ENCODE measurements around the gene XPO5.

The XPO5 gene

DNA sequence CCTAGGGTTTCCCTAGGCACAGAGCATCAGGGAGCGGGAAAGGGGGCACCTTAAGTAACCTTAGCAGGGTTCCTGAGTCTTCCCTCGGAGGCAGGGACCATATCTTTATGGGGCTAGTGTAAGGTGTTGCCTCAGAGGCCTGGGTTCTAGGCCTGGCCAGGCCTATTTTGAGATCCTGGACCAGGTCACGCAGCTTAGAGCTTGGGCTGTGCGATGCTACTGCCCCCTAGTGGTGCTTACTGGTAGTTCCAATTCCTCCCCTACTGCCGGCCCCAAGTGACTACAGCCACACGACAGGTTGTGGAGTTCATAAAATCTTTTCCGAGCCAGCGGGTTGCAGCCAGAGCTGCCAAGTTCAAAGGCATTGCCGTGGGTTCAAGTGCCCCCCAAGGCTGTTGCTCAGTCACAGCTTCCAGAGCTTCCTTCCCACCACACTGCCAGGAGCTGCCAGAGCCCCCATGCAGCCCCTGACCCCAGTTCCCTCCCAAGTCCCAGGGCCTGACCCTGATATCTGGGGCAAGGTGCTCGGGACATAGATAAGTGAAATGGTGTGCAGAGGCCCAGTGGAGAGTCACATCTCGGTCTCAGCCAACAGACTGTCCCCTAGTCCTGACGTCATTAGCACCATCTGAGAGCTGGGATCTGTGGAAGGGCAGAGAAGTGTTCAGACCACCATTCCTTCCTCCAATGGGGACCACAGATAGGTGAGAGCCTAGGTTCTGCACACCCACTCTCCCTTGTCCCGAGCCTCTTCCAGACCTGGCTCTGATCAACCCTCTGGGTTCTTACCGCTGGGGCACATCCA, 69.0 kb downstream of the XPO5 start:
- no peak overlapping the region for H3K27ac ChIP-seq (ENCODE audit: insufficient read depth in 1 of 2, low read depth in 1 of 2, low read length in 2 of 2, poor library complexity in 1 of 2, severe bottlenecking in 2 of 2)
- ChIA-PET CTCF (interaction anchor here (0.6 to 5.7 kb wide), 20 partner anchors 9 to 278 kb away, joined by 3 to 64 read pairs (median 5); partner anchors contain the start of genes DLK2, DNPH1, POLR1C and YIPF3), POLR2A (interaction anchor here (0.6 kb wide), 1 partner anchor 558 kb away, joined by 3 read pairs; no protein-coding TSS in a partner anchor)

DNA sequence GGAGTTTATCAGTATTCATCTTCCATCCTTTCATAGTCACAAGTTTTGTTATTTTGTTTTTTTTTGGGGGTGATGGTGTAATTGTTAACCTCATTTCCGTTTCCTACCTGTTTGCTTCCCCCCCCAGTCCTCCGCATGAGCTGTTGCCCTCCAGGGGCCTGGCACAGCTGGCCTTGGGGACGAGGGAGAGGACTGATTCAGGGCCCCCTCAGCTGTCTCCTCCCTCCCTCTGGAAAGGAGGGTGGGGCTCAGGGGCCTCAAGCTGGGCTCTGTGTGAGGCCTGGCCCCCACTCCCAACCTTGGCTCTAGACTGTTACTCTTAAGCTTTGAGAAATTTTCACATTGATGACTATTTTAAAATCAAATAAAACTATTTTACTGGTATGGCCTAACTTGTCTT, 69.7 kb downstream of the XPO5 start:
- ChIA-PET CTCF (interaction anchor here (0.7 to 5.7 kb wide), 23 partner anchors 10 to 321 kb away, joined by 3 to 64 read pairs (median 5); partner anchors contain the start of genes DLK2, DNPH1, POLR1C and YIPF3), POLR2A (interaction anchor here (0.6 kb wide), 1 partner anchor 557 kb away, joined by 3 read pairs; no protein-coding TSS in a partner anchor)
- Histone ChIP-seq H3K4me3 (ENCODE audit: control insufficient read depth in 1 of 7, extremely low read depth in 1 of 7, insufficient read depth in 4 of 7, low read depth in 2 of 7, low read length in 6 of 7) (no peak overlapping the region), H3K4me1 (ENCODE audit: control extremely low read depth in 1 of 4, control insufficient read depth in 4 of 4, insufficient read depth in 4 of 4, low read length in 3 of 4) (peaks cover 0 to 18% (median 16%) of the 10 kb centered on the region in 4 experiments), H3K27ac (ENCODE audit: insufficient read depth in 1 of 2, low read depth in 1 of 2, low read length in 2 of 2, poor library complexity in 1 of 2, severe bottlenecking in 2 of 2) (no peak overlapping the region), H3K27me3 (replicated peaks in 2 of 5; ENCODE audit: control insufficient read depth in 4 of 5, insufficient read depth in 5 of 5, low read length in 4 of 5) (peaks cover 0 to 42% (median 17%) of the 10 kb centered on the region in 5 experiments), H3K36me3 (ENCODE audit: control insufficient read depth in 4 of 4, insufficient read depth in 4 of 4, low read length in 3 of 4) (peaks cover 4 to 45% (median 39%) of the 10 kb centered on the region in 4 experiments), H3K9me3 (ENCODE audit: control extremely low read depth in 1 of 5, control insufficient read depth in 4 of 5, insufficient read depth in 2 of 5, low read depth in 1 of 5, low read length in 4 of 5) (no peaks in the 10 kb centered on the region)
- no peak for DNase-seq
- 93% methylated on average over 2 of the region's 3 CpGs for WGBS (ENCODE audit: insufficient coverage)

More for the DNA sequence above, 69.0 kb downstream of the XPO5 start:
- no peaks in the 10 kb centered on the region for H3K9me3 ChIP-seq (ENCODE audit: control extremely low read depth in 1 of 5, control insufficient read depth in 4 of 5, insufficient read depth in 2 of 5, low read depth in 1 of 5, low read length in 4 of 5)
- DNase-seq: peak; percentile 84 to 93 (median 86)
- peaks cover 0 to 42% (median 17%) of the 10 kb centered on the region in 5 experiments for H3K27me3 ChIP-seq (replicated peaks in 2 of 5; ENCODE audit: control insufficient read depth in 4 of 5, insufficient read depth in 5 of 5, low read length in 4 of 5)
- H3K4me3 ChIP-seq (ENCODE audit: control insufficient read depth in 1 of 7, extremely low read depth in 1 of 7, insufficient read depth in 4 of 7, low read depth in 2 of 7, low read length in 6 of 7): no peak overlapping the region
- 35% methylated on average over 12 of the region's 14 CpGs for WGBS (ENCODE audit: insufficient coverage)
- H3K36me3 ChIP-seq (ENCODE audit: control insufficient read depth in 4 of 4, insufficient read depth in 4 of 4, low read length in 3 of 4): peaks cover 4 to 49% (median 40%) of the 10 kb centered on the region in 4 experiments
- peaks cover 0 to 21% (median 17%) of the 10 kb centered on the region in 4 experiments for H3K4me1 ChIP-seq (ENCODE audit: control extremely low read depth in 1 of 4, control insufficient read depth in 4 of 4, insufficient read depth in 4 of 4, low read length in 3 of 4)

DNA sequence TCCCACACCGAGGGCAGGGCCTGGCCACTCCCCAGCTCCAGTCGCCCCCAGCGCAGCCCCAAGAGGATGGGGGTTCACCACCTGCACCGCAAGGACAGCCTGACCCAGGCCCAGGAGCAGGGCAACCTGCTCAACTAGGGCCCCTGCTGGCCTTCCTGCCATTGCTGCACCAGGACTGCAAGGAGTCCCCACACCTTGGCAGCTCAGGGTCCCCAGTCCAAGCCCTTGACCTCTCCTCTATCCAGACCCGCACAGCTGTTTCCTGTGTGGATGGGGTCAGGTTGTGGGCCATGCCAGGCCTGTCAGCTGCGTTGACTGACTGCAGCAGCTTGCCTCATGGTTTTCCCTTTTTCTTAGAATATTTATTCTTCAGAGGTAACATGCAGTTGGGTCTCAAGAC, 70.1 kb downstream of the XPO5 start:
- Histone ChIP-seq H3K27me3 (replicated peaks in 2 of 5; ENCODE audit: control insufficient read depth in 4 of 5, insufficient read depth in 5 of 5, low read length in 4 of 5) (peaks cover 0 to 40% (median 17%) of the 10 kb centered on the region in 5 experiments), H3K4me1 (ENCODE audit: control extremely low read depth in 1 of 4, control insufficient read depth in 4 of 4, insufficient read depth in 4 of 4, low read length in 3 of 4) (peaks cover 0 to 16% (median 15%) of the 10 kb centered on the region in 4 experiments), H3K4me3 (ENCODE audit: control insufficient read depth in 1 of 7, extremely low read depth in 1 of 7, insufficient read depth in 4 of 7, low read depth in 2 of 7, low read length in 6 of 7) (no peak overlapping the region), H3K9me3 (ENCODE audit: control extremely low read depth in 1 of 5, control insufficient read depth in 4 of 5, insufficient read depth in 2 of 5, low read depth in 1 of 5, low read length in 4 of 5) (no peaks in the 10 kb centered on the region), H3K36me3 (ENCODE audit: control insufficient read depth in 4 of 4, insufficient read depth in 4 of 4, low read length in 3 of 4) (peaks cover 4 to 45% (median 40%) of the 10 kb centered on the region in 4 experiments), H3K27ac (ENCODE audit: insufficient read depth in 1 of 2, low read depth in 1 of 2, low read length in 2 of 2, poor library complexity in 1 of 2, severe bottlenecking in 2 of 2) (no peak overlapping the region)
- no peak for DNase-seq
- ChIA-PET POLR2A (no interaction called here), CTCF (interaction anchor here (0.7 to 5.7 kb wide), 23 partner anchors 10 to 321 kb away, joined by 3 to 64 read pairs (median 5); partner anchors contain the start of genes DLK2, DNPH1, POLR1C and YIPF3)
- 74% methylated on average over 3 of the region's 6 CpGs for WGBS (ENCODE audit: insufficient coverage)

DNA sequence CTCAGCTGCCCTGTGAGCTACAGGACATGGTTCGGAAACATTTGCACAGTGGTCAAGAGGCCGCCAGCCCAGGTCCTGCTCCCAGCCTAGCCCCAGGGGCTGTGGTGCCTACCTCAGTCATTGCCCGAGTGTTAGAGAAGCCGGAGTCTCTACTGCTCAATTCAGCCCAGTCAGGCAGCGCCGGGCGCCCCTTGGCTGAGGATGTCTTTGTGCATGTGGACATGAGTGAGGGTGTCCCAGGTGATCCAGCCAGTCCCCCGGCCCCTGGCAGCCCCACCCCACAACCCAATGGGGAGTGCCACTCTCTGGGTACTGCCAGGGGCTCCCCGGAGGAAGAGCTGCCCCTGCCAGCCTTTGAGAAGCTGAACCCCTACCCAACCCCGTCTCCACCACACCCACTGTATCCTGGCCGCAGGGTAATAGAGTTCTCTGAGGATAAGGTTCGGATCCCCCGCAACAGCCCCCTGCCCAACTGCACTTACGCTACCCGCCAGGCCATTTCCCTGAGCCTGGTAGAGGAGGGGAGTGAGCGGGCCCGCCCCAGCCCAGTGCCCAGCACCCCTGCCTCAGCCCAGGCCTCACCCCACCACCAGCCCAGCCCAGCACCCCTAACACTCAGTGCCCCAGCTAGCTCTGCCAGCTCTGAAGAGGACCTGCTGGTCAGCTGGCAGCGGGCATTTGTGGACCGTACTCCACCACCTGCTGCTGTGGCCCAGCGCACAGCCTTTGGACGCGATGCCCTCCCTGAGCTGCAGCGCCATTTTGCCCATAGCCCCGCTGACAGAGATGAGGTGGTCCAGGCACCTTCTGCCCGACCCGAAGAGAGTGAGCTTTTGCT, 70.9 kb downstream of the XPO5 start:
- no peaks in the 10 kb centered on the region for H3K9me3 ChIP-seq (ENCODE audit: control extremely low read depth in 1 of 5, control insufficient read depth in 4 of 5, insufficient read depth in 2 of 5, low read depth in 1 of 5, low read length in 4 of 5)
- DNase-seq: no peak
- POLR2A ChIA-PET: no interaction called here
- 95% methylated on average over 15 of the region's 26 CpGs for WGBS (ENCODE audit: insufficient coverage)
- CTCF ChIA-PET: interaction anchor here (1.0 to 5.7 kb wide), 16 partner anchors 10 to 299 kb away, joined by 3 to 64 read pairs (median 4); partner anchors contain the start of gene DLK2
- H3K27me3 ChIP-seq (replicated peaks in 2 of 5; ENCODE audit: control insufficient read depth in 4 of 5, insufficient read depth in 5 of 5, low read length in 4 of 5): peaks cover 0 to 32% (median 17%) of the 10 kb centered on the region in 5 experiments
- H3K4me3 ChIP-seq (ENCODE audit: control insufficient read depth in 1 of 7, extremely low read depth in 1 of 7, insufficient read depth in 4 of 7, low read depth in 2 of 7, low read length in 6 of 7): no peak overlapping the region
- peaks cover 0 to 11% (median 9%) of the 10 kb centered on the region in 4 experiments for H3K4me1 ChIP-seq (ENCODE audit: control extremely low read depth in 1 of 4, control insufficient read depth in 4 of 4, insufficient read depth in 4 of 4, low read length in 3 of 4)
- H3K27ac ChIP-seq (ENCODE audit: insufficient read depth in 1 of 2, low read depth in 1 of 2, low read length in 2 of 2, poor library complexity in 1 of 2, severe bottlenecking in 2 of 2): no peak overlapping the region
- H3K36me3 ChIP-seq (ENCODE audit: control insufficient read depth in 4 of 4, insufficient read depth in 4 of 4, low read length in 3 of 4): peaks cover 6 to 52% (median 45%) of the 10 kb centered on the region in 4 experiments

- Histone ChIP-seq H3K4me3 (ENCODE audit: control insufficient read depth in 1 of 7, extremely low read depth in 1 of 7, insufficient read depth in 4 of 7, low read depth in 2 of 7, low read length in 6 of 7) (no peak overlapping the region), H3K27ac (ENCODE audit: insufficient read depth in 1 of 2, low read depth in 1 of 2, low read length in 2 of 2, poor library complexity in 1 of 2, severe bottlenecking in 2 of 2) (no peak overlapping the region), H3K9me3 (ENCODE audit: control extremely low read depth in 1 of 5, control insufficient read depth in 4 of 5, insufficient read depth in 2 of 5, low read depth in 1 of 5, low read length in 4 of 5) (no peaks in the 10 kb centered on the region), H3K36me3 (ENCODE audit: control insufficient read depth in 4 of 4, insufficient read depth in 4 of 4, low read length in 3 of 4) (peaks cover 13 to 67% (median 60%) of the 10 kb centered on the region in 4 experiments), H3K4me1 (ENCODE audit: control extremely low read depth in 1 of 4, control insufficient read depth in 4 of 4, insufficient read depth in 4 of 4, low read length in 3 of 4) (peaks cover 0 to 5% (median 3%) of the 10 kb centered on the region in 4 experiments), H3K27me3 (replicated peaks in 2 of 5; ENCODE audit: control insufficient read depth in 4 of 5, insufficient read depth in 5 of 5, low read length in 4 of 5) (peaks cover 0 to 17% (median 11%) of the 10 kb centered on the region in 5 experiments)
- CTCF ChIA-PET: interaction anchor here (1.2 to 5.7 kb wide), 8 partner anchors 8 to 113 kb away, joined by 3 to 32 read pairs (median 4); partner anchors contain the start of gene DLK2
- POLR2A ChIA-PET: no interaction called here
- 91% methylated on average over 7 of the region's 8 CpGs for WGBS (ENCODE audit: insufficient coverage)
- DNase-seq: no peak
These were observed 72.4 kb downstream of the XPO5 start for GRCh38 chr6:43503443-43503842.

DNA sequence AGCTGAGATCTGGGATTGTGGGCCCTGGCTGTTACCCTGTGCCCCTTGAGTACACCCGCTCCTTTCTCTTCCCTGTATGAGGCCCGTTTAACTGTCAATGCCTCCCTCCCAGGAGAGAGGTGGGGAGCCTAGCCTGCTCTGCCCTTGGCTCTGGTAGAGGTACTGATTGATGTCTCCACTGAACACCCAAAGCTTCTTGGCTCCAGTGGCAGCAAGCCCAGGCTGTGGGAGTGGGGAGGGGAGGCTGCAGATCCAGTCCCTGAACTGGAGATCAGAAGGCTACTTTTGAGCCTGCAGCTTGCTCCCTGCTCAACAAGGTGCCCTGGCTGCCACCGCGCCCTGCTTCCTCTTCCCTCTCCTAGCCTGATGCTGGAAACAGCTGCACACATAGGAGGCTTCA, 73.2 kb downstream of the XPO5 start:
- CTCF ChIA-PET: interaction anchor here (1.2 to 5.7 kb wide), 7 partner anchors 9 to 49 kb away, joined by 3 to 32 read pairs (median 4); partner anchors contain the start of gene DLK2
- H3K4me1 ChIP-seq (ENCODE audit: control extremely low read depth in 1 of 4, control insufficient read depth in 4 of 4, insufficient read depth in 4 of 4, low read length in 3 of 4): peaks cover 0 to 5% (median 3%) of the 10 kb centered on the region in 4 experiments
- no peaks in the 10 kb centered on the region for H3K9me3 ChIP-seq (ENCODE audit: control extremely low read depth in 1 of 5, control insufficient read depth in 4 of 5, insufficient read depth in 2 of 5, low read depth in 1 of 5, low read length in 4 of 5)
- H3K27me3 ChIP-seq (replicated peaks in 2 of 5; ENCODE audit: control insufficient read depth in 4 of 5, insufficient read depth in 5 of 5, low read length in 4 of 5): peaks cover 0 to 9% (median 5%) of the 10 kb centered on the region in 5 experiments
- peaks cover 13 to 74% (median 64%) of the 10 kb centered on the region in 4 experiments for H3K36me3 ChIP-seq (ENCODE audit: control insufficient read depth in 4 of 4, insufficient read depth in 4 of 4, low read length in 3 of 4)
- H3K27ac ChIP-seq (ENCODE audit: insufficient read depth in 1 of 2, low read depth in 1 of 2, low read length in 2 of 2, poor library complexity in 1 of 2, severe bottlenecking in 2 of 2): no peak overlapping the region
- no peak for DNase-seq
- 100% methylated on average over 2 of the region's 4 CpGs for WGBS (ENCODE audit: insufficient coverage)
- H3K4me3 ChIP-seq (ENCODE audit: control insufficient read depth in 1 of 7, extremely low read depth in 1 of 7, insufficient read depth in 4 of 7, low read depth in 2 of 7, low read length in 6 of 7): no peak overlapping the region
- POLR2A ChIA-PET: no interaction called here

All from common myeloid progenitor, CD34-positive (primary cell).